Cerebellar cortex (tissue), 1 donor: ENCODE measurements around the gene RAD51B.
"Not testable (repeated sequence)": the region's sequence is repeated elsewhere in the genome, so short reads cannot be mapped to it uniquely, and the experiment has no call there.

Experiments used
- DNase-seq: peaks from one replicate; pipeline ENCODE4 v3.0.0-alpha.2; 2015; ENCODE audit warnings: low spot score

The RAD51B gene

DNA sequence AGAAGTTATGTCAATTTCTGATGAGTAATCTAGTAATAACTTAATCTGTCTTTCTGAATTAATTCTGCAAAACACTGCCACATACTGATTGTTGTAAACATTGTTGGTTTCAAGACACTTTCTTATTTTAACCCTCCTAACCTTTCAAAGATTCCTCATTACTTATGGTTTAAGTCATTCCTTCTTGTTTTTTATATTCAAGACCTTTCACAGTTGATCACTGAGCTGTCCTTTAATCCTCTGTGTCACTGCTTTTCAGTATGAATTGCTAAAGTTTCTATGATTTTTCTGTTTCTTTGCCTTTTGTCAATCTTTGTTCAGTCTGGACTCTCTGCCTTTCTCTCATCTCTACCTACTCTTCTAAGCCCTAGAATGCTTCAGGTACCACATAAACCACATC is 164.7 kb downstream of the RAD51B start:
- no peak for DNase-seq

DNA sequence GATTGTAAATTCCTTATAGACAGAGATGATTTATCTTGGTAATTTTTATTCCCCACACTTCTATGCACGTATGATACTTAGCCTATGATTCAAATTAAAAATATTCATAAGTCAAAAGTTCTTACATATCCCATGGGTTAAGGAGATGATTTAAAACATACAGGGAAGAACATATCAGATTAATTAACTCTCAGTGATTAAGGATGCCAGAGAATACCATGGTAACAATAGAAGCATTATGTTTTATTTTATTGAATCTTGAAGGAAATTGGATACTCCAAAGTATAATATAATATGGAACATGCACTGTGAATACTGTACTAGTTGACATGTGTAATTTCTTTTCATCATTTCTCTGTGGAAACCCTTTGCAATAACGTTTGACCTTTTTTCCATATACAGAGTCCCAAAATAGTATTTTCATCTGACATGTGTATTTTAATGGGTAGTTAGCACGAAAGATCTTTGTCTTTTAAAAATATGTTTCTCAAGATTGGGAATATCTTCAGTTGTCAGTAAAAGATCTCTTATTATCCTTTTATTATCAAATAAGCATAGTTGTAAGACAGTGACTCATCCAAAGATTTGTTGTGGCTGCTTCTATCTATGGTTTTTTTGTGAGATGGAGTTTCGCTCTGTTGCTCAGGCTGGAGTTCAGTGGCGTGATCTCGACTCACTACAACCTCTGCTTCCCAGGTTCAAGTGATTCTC is 166.7 kb downstream of the RAD51B start:
- DNase-seq = no peak

DNA sequence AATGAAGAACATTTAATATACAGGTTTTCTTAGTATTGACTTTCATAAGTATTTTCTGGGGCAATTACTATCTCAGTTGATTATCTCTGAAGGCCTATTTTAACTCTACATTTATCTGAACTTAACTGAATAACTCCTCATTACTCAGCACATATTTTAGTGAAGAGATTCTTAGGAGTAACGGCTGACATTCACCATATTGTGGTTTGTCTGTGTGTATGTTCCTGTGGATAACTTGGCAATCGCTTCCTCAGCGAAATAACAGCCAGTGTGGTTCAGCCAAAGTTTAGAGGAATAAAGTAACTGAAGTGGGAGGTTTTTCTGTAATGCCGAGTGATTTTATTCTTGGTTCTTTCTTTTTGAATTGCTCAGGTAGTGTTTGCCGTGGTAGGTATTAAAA is 168.0 kb downstream of the RAD51B start:
- no peak for DNase-seq

DNA sequence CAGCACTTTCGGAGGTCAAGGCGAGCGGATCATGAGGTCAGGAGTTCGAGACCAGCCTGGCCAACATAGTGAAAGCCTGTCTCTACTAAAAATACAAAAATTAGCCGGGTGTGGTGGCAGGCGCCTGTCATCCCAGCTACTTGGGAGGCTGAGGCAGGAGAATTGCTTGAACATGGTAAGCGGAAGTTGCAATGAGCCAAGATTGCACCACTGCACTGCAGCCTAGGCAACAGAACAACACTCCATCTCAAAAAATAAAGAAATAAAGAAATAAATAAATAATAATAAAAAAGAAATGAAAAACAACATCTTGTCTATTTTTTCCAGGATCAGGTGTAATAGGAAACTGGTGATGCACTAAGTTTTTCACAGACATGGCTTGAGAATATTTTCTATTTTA is 168.6 kb downstream of the RAD51B start:
- not testable (repeated sequence) for DNase-seq

DNA sequence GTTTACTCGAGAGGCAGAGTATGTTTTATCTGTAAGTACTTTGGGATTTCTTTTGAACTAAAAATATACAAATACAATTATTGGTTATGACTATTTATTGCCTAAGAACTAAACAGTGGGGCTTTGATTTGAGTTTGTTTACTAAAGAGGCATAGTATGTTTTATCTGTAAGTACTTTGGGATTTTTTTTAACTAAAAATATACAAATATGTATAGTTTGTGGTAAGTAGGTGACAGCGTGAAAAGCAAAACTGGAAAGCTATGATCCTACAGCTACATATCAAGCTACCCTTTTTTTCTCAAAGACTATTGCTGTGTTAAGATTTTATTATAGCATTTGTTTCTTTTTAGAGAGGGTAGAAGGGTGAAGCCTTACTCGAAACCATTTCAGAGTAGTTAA is 171.0 kb downstream of the RAD51B start:
- DNase-seq = no peak

DNA sequence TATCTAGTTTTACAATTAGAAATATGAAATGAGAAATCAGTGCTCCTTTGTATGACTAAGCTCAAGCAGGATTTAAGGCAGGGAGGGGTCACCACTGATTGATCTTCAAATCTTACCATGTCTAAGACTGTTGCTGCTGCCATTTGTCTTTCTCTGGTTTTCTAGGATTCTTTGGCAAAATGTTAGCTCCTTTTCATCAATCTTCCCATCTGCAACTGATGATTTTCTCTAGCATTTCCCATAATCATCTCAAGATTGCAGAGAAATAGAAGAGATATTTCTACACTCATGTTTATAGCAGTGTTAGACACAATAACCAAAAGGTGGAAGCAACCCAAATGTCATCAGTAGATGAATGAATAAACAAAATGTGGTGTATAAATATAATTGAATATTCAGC is 175.0 kb downstream of the RAD51B start:
- no peak for DNase-seq

DNA sequence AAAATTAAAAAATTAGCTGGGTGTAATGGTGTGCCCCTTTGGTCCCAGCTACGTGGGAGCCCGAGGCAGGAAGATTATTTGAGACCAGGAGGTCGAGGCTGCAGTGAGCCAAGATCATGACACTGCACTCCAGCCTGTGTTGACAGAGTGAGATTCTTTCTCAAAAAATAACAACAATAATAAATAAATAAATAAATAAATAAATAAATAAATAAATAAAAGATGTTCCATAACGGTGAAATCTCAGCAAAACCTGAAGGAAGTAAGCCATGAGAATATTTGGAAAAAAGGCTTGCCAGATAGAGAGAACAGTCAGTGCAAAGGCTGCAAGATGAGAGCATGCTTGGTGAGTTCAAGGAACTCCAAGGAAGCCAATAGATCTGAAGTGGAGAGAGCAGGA is 176.7 kb downstream of the RAD51B start:
- DNase-seq = no peak

DNA sequence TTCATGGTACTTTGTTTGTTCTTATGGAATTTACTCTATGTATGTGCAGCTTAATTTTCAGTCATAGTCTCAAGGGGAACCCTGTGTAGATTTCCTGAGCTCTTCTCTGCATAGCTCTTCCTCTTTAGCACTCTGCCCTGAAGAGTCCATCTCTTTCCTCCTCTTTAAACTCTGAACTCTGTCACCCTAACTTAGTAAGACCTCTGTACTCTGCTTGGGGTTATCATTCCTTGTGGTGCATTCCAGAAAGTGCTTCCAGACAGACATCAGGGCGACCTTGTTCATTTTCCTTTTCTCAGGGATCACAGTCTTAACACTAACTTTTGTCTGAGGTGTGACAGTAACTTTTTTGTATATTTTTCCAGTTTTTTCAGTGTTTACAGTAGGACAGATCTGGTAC is 179.3 kb downstream of the RAD51B start:
- DNase-seq = no peak

DNA sequence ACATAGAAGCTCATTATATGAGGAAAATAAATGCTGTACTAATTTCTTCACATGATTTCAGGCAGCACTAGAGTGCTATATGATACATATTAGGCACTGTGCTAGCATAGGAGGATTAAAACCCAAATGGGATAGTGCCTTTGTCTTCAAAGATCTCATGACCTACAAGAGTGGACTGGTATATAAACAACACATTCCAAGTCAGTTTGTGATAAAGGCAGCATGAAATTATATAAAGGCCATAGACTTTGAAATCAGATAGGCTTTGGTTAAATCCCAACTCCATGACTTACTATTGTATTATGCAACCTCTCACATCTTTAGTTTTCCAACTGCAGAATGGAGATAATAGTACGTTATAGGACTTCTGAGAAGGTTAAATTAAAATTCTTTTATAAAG is 179.7 kb downstream of the RAD51B start:
- no peak for DNase-seq

DNA sequence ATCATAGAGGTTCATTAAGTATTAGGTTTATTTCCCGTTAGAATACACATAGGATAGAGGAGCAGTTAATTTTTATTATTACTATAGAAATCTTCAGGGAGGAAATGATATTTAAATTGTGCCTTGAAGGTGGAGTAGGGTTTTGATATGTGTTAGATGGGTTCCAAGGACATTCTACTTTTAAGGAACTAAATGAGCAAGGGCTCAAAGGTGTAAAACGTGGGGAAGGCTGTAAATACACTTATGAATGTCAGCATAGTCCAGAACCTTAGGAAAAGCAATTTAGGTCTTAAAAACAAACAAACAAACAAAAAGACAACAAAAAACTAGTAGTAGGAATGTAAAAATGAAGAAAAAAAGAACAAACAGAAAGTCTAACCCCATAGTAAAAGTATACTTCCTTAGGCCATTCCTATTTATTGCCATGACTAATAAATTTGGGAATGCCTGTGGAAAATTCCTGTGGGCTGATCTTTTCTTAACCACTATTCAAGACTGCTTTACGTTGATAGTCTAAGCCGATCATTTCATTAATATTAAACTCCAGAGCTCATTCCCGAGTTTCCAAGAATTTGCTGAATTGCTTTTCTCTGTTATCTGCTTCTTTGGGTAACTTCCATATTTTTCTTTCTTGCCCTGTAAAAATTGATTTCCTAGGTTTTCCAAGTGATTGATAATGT is 180.3 kb downstream of the RAD51B start:
- no peak for DNase-seq

DNA sequence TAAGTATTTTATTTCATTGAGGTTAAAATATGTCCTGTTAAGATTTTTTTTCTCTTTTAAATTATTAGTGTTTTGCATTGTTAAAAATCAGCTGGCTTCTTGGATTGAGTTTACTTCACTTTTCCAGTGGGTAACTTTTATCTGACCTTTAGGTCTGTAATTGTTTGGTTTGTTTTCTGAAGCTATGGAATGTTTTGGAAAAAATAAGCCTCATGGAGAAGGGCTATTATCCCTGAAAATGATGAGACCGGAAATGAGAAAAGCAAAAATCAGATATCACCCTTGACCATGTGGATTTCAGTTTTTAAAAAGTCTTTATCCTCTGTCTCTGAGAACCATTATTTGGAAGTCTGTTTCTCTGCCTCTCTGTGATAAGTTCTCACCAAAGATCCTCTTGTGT is 180.9 kb downstream of the RAD51B start:
- no peak for DNase-seq

DNA sequence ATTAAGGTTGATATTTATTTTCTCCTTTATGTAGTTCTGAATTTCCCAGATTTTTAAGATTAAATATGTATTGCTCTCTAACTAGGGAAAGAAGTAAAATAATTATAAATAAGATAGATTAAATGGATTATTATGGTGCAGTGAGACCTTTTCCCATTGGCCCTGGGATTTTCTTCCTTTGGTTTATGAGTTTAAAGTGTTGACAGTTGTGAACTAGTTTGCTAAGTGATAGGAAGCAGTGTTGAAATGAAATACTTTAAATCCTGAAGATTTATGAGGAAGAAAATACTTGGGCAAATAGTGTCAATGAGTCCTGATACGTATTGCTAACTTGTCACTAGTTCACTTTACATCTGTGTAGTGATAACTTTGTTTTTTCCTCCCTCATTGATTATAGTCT is 188.9 kb downstream of the RAD51B start:
- no peak for DNase-seq

DNA sequence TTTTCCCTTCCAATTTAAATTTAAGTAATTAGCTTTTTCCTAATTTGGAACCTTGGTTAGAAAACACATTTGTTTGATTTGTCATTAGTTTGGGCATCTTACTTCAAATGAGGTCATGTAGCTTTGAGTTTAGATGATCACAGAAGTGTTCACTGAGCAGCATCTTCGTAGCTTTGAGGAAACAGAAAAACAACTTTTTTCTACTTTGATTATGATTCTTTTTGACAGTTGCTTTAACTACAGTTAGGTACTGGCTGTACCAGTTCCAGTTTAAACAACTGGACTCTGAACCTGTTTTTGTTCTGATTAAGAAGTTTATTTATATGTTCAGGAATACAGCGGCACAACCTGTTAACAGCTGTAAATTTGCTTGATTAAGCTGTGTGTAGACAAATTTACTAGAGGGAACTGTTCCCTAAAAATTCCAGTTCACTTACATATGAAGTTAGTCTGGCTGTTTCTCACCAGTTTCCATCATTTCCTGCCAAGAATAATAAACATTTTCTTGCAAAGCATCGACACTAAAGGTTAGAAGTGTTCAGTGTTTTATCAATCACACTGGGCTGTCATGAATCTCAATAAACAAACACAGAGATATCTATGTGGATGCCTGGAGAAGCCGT is 191.9 kb downstream of the RAD51B start:
- no peak for DNase-seq

DNA sequence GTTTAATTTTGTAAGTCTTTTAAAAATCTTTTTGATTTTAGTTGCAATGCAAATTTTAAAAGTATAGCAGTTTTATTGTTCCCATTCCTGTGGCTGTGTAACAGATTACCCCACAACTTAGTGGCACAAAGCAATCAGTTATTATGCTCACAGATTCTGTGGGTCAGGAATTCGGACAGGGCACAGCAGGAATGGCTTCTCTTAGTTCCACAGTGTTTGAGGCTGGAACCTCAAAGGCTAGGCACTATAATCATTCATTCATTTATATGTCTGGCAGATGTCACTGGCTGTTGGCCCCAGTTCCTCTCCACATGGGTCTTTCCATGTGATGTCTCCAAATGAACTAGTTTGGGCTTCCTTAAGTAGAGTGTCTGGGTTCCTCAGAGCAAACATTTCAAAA is 193.3 kb downstream of the RAD51B start:
- DNase-seq = no peak

DNA sequence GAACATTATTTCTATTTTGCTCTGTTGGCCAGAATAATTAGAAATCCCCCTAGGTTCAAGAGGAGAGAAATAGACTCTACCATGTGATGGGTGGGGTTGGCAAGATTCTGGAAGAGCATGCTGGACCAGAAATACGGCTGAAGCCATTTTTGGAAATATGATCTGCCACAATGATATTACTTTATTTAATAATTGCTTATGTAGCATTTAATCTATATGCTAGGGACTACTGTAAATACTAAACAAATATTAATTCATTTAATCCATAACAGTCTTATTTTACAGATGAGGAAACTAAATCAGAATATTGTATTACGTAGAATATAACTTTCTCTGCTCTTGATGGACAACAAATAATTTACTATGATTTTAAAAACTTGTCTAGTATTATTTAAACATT is 193.7 kb downstream of the RAD51B start:
- no peak for DNase-seq

DNA sequence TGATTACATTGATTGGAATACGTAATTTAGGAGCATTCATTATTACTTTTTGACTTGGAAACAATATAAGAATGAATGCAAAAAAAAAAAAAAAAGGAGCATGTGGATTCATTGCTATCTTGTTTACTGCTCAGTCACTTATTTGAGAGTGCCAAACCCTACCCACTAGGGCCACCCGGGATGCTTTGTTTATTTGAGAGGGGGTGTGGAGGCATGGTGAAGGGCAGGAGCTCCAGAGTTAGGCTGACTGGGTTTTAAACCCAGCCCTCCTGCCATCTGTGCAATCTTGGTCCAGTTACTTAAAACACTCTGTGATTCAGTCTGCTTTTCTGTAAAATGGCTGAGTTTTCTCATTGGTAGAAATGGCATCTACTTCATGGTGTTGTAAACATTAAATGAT is 195.2 kb downstream of the RAD51B start:
- no peak for DNase-seq

DNA sequence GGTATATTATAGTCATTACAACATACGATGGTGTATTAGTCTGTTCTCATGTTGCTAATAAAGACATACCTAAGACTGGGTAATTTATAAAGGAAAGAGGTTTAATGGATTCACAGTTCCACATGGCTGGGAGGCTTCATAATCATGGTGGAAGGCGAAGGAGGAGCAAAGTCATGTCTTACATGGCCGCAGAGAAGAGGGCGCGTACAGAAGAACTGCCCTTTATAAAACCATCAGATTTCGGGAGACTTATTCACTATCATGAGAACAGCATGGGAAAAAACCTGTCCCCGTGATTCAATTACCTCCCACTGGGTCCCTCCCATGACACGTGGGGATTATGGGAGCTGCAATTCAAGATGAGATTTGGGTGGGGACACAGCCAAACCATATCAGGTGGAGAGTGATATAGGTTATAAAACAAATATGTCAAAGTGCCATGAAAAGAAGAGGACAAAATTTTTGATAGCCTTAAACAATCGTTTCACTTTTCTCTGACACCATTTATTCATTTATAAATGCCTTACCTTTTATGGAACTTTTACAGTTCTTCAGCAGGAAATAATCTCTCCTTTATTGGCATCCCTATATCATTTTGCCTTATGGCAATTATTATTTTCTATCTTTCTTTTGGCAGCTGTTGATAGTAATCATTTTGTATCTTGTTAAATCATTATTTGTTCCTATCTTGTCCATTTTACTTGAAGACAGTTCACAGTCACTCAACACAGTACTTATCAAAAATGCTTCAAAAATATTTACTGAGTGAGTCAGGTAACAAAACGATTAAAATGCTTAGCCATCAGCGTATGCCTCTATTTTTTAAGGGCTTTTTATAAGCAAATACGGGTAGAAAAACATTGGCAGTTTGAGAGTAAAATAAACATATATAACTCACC is 196.0 kb downstream of the RAD51B start:
- DNase-seq = no peak

DNA sequence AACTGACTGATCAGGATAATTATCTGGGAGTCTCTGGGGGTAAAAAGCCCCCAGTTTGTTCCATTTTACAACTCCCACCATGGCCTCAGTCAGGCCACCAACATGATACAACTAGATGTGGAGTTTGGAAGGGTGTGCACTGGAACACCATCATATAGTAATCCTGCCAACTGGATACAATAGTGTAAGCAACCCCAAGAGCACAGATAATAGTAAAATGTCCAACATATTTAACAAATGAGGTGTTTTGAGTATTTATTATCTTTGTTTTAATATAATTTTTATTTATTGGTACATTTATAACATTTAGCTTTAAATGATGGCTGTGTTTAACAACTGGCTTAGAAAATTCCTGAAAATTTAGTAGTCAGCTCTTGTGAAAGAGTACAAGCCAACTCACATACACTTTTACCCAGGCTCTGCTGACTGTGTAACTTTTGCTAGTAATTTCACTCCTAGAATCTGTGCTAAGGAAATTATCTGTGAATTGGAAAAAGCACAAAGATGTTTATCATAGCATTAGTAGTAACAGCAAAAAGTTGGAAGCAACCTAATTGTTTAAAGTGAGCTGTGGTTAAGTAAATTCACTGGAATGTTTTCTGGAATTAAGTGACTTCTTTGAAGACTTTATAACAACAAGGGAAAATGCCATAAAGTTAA is 196.8 kb downstream of the RAD51B start:
- no peak for DNase-seq

DNA sequence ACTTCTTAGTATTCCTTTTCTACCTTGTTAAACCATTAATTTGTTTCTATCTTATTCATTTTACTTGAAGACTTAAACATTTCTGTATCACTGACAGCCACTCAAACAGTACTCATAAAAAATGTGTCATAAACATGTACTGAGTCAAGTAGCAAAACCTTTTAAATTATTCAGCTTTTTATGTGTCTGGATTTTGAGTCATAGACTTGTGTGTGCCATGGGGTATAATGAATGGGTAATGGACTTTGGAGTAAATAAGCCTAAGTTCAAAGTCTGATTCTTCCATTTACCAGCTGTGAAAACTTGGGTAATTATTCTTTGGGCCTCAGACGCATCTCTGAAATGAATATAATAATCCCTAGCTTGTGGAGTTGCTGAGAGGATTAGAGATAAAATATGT is 199.0 kb downstream of the RAD51B start:
- no peak for DNase-seq

DNA sequence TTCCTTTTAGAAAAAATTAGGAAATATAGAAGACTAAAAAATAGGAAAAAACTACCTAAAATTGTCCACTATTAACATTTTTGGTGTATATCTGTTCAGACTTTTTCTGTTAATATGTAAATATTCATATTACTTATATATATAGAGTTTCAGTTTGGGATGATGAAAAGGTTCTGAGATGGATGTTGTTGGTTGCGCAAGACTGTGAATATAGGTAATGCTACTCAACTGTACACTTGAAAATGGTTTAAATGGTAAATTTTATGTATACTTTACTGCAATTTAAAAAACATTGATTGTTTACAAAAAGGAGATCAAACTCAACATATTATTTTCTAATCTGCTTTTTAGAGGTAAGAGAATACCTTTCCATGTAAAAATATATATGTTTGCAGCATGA is 200.9 kb downstream of the RAD51B start:
- no peak for DNase-seq

DNA sequence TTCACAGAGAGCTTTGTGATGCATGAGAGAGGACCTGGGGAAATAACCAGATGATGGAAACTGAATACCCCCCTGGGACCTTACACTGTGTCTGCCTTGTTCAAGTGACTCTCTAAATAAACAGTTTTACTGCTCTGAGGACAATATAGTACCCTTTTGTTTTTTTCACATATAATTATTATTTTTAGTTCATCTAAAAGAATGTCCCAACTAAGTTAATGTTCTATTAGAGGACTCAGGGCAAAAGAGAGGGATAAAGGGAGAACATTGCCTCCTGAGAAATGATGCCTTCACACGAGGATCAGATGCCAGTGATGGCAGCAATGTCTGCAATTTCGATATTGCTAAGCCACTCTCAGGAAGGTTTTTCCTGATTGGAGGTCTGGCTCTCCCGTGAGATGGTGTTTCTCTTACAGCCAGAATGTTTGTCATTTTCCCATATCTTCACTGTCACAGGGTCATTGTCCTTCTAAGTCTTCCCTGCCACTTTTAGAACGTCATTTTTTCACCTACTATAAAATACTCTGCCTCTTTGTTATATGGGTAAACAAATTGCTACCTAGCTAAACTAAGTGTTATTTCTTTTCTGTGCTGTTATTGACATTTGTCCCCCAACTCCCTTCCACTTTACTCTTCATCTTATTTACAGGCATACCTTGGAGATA is 201.6 kb downstream of the RAD51B start:
- no peak for DNase-seq
